Subcutaneous abdominal adipose tissue (tissue), 5 donors: Measurements from ENCODE around the gene UBE3D.
"Not testable (repeated sequence)": the region's sequence is repeated elsewhere in the genome, so short reads cannot be mapped to it uniquely, and the experiment has no call there.

Experiments
- H3K27ac ChIP-seq: one replicate; pipeline ENCODE4 v1.7.0; 2013; ENCODE audit warnings: low read depth, mild to moderate bottlenecking, inconsistent platforms, low read length, moderate library complexity
- H3K27me3 ChIP-seq, 5 donors: one replicate each; pipeline ENCODE4 v1.7.0; 2013; ENCODE audit warnings: low read length in 5 of 5, inconsistent platforms in 1 of 5; ENCODE audit not compliant: control insufficient read depth in 5 of 5, insufficient read depth in 4 of 5
- H3K36me3 ChIP-seq, 5 donors: one replicate each; pipeline ENCODE4 v1.7.0; 2013; ENCODE audit warnings: low read length in 5 of 5; ENCODE audit not compliant: control insufficient read depth in 5 of 5, insufficient read depth in 5 of 5
- H3K4me1 ChIP-seq, 5 donors: one replicate each; pipeline ENCODE4 v1.7.0; 2013; ENCODE audit warnings: low read length in 5 of 5, mild to moderate bottlenecking in 3 of 5, moderate library complexity in 1 of 5; ENCODE audit not compliant: control insufficient read depth in 5 of 5, insufficient read depth in 5 of 5
- H3K4me3 ChIP-seq, 5 donors: one replicate each; pipeline ENCODE4 v1.7.0; 2013; ENCODE audit warnings: low read length in 5 of 5, low read depth in 1 of 5
- H3K9ac ChIP-seq, 5 donors: one replicate each; pipeline ENCODE4 v1.7.0; 2013; ENCODE audit warnings: low read length in 5 of 5, mild to moderate bottlenecking in 4 of 5, moderate library complexity in 3 of 5
- H3K9me3 ChIP-seq, 5 donors: one replicate each; pipeline ENCODE4 v1.7.0; 2013; ENCODE audit warnings: low read length in 5 of 5; ENCODE audit not compliant: control insufficient read depth in 5 of 5
- donor health status: healthy.
- donor health status: healthy.
- donor health status: healthy.
- donor health status: healthy.
- donor health status: healthy.

Gene UBE3D

DNA sequence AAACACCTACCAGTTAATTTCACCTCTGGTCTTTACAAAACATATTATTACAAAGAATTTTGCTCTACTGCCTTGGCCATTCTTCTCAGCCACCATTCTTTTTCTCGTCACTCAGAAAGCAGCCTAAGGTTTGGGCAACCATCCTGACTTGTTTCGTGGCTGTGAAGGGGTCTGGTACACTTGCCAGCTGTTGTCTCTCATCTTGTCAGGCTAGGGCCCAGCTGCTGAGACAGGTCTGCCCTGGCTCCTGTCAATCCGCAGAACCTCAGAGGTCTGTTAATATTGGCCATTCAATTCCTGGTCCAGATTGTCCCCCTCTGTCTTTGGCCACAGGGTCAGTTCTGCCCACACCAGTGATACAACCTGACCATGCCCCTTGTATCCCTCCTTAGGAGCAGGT, 197.7 kb downstream of the UBE3D start:
- Histone ChIP-seq H3K27me3 (no peaks in the 10 kb centered on the region), H3K36me3 (no peaks in the 10 kb centered on the region)

DNA sequence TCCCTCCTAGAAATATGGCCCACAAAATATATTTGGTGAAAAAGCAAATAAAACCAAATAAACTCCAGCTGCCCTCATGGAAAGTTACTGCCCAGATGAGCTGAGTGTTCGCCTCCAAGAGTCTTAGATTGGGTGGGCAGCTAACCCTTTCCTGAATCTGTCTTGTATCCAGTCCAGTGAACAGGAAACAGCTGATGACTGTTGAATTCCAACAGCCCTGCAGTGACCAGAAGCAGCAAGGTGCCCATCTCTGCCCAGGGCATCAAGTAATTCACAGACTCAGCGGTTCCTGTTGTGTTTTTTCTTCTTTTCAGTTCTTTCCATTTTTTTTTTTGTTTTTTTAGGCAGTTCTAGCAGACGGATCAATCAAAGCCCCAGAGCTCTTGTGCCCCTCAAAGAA, 199.2 kb downstream of the UBE3D start:
- H3K9ac ChIP-seq: no peak overlapping the region

More for the DNA sequence above, 197.7 kb downstream of the UBE3D start:
- peaks cover 0 to 3% (median 0%) of the 10 kb centered on the region in 5 donors for H3K9me3 ChIP-seq
- H3K27ac ChIP-seq: no peak overlapping the region
- H3K9ac ChIP-seq: no peak overlapping the region
- no peaks in the 10 kb centered on the region for H3K4me1 ChIP-seq
- H3K4me3 ChIP-seq: no peak overlapping the region

GRCh38 chr6:82865461-82865860, 200.2 kb downstream of the UBE3D start:
- H3K36me3 ChIP-seq: no peaks in the 10 kb centered on the region
- no peak overlapping the region for H3K27ac ChIP-seq
- H3K4me1 ChIP-seq: no peaks in the 10 kb centered on the region
- H3K27me3 ChIP-seq: no peaks in the 10 kb centered on the region
- H3K9ac ChIP-seq: no peak overlapping the region
- H3K9me3 ChIP-seq: peaks cover 0 to 3% (median 0%) of the 10 kb centered on the region in 5 donors
- H3K4me3 ChIP-seq: no peak overlapping the region

More for the DNA sequence above, 199.2 kb downstream of the UBE3D start:
- Histone ChIP-seq H3K27ac (no peak overlapping the region), H3K36me3 (no peaks in the 10 kb centered on the region), H3K27me3 (no peaks in the 10 kb centered on the region), H3K4me3 (no peak overlapping the region), H3K9me3 (peaks cover 0 to 3% (median 0%) of the 10 kb centered on the region in 5 donors), H3K4me1 (no peaks in the 10 kb centered on the region)

DNA sequence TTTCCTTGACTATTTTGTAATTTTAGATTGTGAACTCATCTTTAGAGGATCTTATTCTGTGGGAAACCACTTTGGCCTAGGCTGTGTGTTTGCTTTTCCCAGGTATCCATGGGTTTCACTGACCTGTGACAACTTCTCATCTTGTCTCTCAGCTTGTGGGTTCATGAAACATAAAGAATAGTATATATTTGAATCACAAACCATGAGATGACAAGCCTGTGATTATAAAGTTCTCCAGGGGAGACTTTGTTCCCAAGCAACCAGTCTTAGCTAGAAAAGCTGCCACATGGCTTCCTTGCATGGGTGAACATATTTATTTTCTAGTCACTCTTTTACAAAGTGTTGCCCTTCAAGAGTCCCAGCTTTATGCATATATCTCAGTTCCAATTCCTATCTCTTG, 201.9 kb downstream of the UBE3D start:
- Histone ChIP-seq H3K27ac (no peak overlapping the region), H3K4me1 (no peaks in the 10 kb centered on the region), H3K9me3 (peaks cover 0 to 3% (median 0%) of the 10 kb centered on the region in 5 donors), H3K9ac (no peak overlapping the region), H3K36me3 (no peaks in the 10 kb centered on the region), H3K4me3 (no peak overlapping the region), H3K27me3 (no peaks in the 10 kb centered on the region)

DNA sequence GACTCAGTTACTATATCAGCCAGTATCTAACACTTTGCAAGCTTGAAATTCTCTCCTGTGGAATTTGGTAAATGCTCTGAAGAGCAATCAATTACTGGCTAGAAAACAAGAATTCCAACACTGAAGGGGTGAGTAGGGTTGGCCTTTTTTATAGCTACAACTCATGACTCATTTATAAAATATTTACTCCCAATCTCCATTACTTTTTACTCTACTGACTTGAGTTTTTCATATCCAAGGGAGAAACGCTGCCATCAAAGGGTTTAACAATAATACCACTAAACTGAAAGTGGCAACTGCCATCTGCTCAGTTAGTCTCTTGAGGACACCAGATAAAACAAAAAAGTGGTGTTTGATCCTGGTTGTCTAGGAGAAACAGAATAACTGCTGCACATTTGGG, 203.1 kb downstream of the UBE3D start:
- Histone ChIP-seq H3K36me3 (no peaks in the 10 kb centered on the region), H3K4me1 (no peaks in the 10 kb centered on the region), H3K4me3 (no peak overlapping the region), H3K9me3 (peaks cover 0 to 3% (median 0%) of the 10 kb centered on the region in 5 donors), H3K27ac (no peak overlapping the region), H3K9ac (no peak overlapping the region), H3K27me3 (no peaks in the 10 kb centered on the region)

GRCh38 chr6:82861121-82861520, 204.5 kb downstream of the UBE3D start:
- Histone ChIP-seq H3K9ac (no peak overlapping the region), H3K36me3 (no peaks in the 10 kb centered on the region), H3K9me3 (peaks cover 0 to 3% (median 0%) of the 10 kb centered on the region in 5 donors), H3K4me3 (no peak overlapping the region), H3K4me1 (no peaks in the 10 kb centered on the region), H3K27me3 (no peaks in the 10 kb centered on the region), H3K27ac (no peak overlapping the region)

DNA sequence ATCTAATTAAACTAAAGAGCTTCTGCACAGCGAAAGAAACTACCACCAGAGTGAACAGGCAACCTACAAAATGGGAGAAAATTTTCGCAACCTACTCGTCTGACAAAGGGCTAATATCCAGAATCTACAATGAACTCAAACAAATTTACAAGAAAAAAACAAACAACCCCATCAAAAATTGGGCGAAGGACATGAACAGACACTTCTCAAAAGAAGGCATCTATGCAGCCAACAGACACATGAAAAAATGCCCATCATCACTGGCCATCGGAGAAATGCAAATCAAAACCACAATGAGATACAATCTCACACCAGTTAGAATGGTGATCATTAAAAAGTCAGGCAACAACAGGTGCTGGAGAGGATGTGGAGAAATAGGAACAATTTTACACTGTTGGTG, 209.6 kb downstream of the UBE3D start:
- H3K9me3 ChIP-seq, H3K27me3 ChIP-seq, H3K4me1 ChIP-seq, H3K9ac ChIP-seq, H3K36me3 ChIP-seq, H3K4me3 ChIP-seq, H3K27ac ChIP-seq: not testable (repeated sequence)

DNA sequence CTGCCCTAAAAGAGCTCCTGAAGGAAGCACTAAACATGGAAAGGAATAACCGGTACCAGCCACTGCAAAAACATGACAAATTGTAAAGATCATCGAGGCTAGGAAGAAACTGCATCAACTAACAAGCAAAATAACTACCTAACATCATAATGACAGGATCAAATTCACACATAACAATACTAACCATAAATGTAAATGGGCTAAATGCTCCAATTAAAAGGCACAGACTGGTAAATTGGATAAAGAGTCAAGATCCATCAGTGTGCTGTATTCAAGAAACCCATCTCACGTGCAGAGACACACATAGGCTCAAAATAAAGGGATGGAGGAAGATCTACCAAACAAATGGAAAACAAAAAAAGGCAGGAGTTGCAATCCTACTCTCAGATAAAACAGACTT, 212.7 kb downstream of the UBE3D start:
- not testable (repeated sequence) for H3K27ac ChIP-seq, H3K9ac ChIP-seq, H3K36me3 ChIP-seq, H3K27me3 ChIP-seq, H3K4me3 ChIP-seq, H3K4me1 ChIP-seq, H3K9me3 ChIP-seq

DNA sequence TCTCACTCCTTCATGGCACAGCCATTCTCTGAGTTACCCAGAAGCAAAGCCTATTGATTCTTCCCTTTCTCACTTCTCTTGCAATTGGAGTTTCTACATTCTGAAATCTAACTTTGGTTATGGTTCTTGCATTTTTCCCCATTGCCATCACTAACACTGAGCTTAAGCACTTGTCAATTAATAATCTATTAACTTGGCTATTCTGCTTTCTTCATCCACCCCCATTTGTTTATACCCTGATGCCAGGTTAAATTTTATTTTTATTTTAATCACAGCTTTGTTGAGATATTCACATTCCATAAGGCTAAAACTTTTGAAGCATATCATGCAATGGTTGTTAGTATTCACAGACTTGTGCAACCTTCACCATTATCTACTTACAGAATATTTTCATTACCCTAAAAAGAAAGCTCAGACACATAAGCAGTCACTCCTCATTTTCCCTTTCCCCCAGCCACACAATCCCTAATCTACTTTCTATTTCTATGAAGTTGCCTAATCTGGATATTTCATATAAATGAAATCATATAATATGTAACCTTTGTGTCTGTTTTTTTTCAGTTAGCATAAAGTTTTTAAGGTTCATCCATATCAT, 222.3 kb downstream of the UBE3D start:
- H3K4me3 ChIP-seq: no peak overlapping the region
- no peaks in the 10 kb centered on the region for H3K4me1 ChIP-seq
- H3K36me3 ChIP-seq: no peaks in the 10 kb centered on the region
- no peak overlapping the region for H3K27ac ChIP-seq
- H3K27me3 ChIP-seq: no peaks in the 10 kb centered on the region
- no peak overlapping the region for H3K9ac ChIP-seq
- H3K9me3 ChIP-seq: no peaks in the 10 kb centered on the region

DNA sequence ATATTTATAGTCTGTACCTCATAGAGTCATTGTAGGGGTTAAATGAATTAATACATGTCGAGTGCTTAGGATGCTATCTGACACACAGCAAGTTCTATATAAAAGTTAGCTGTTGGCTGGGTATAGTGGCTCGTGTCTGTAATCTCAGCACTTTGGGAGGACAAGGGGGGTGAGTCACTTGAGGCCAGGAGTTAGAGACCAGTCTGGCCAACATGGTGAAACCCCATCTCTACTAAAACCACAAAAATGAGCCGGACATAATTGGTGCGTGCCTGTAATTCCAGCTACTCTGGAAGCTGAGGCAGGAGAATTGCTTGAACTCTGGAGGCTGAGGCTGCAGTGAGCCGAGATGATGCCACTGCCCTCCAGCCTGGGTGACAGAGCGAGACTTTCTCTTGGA, 222.9 kb downstream of the UBE3D start:
- Histone ChIP-seq H3K27ac (no peak overlapping the region), H3K4me1 (no peaks in the 10 kb centered on the region), H3K9me3 (no peaks in the 10 kb centered on the region), H3K27me3 (no peaks in the 10 kb centered on the region), H3K4me3 (no peak overlapping the region), H3K36me3 (no peaks in the 10 kb centered on the region), H3K9ac (no peak overlapping the region)
